HG03159 (cell line): ENCODE results near the gene ZDHHC20.

Source experiments
- ATAC-seq: cut with Tn5 transposase; IDR thresholded peaks from one replicate; pipeline ENCODE4 v1.9.1; 2021; ENCODE audit warnings: mild to moderate bottlenecking, moderate library complexity; ENCODE audit not compliant: unreplicated experiment

Gene ZDHHC20

DNA sequence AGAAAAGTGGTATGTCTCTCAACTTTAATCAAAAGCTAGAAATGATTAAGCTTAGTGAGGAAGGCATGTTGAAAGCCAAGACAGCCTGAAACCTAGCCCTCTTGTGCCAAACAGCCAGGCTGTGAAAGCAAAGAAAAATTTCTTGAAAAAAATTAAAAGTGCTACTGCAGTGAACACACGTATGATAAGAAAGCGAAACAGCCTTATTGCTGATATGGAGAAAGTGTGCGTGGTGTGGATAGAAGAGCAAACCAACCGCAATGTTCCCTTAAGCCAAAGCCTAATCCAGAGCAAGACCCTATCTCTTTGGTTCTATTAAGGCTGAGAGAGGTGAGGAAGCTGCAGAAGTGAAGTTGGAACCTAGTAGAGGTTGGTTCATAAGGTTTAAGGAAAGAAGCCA is 96.4 kb downstream of the ZDHHC20 start:
- no peak for ATAC-seq

DNA sequence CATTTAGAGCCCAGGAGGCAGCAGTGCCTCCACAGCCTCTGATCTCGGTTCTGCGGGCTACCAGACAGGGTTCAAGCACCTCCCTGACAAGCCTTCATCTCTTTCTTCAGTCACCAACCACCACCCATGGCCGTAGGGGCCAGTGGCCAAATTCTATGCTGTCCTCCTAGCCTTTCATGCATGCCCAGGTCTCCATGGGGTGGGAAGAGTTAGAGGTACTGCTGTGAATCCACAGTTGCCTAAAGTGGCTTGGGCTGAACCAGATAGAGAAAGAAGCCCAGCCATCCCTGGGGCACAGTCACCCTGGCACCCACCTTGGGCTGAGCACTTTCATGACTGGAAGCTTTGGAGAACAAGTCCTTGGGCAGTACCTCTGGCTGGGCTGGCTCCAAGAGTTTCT is 97.4 kb downstream of the ZDHHC20 start:
- ATAC-seq = no peak

DNA sequence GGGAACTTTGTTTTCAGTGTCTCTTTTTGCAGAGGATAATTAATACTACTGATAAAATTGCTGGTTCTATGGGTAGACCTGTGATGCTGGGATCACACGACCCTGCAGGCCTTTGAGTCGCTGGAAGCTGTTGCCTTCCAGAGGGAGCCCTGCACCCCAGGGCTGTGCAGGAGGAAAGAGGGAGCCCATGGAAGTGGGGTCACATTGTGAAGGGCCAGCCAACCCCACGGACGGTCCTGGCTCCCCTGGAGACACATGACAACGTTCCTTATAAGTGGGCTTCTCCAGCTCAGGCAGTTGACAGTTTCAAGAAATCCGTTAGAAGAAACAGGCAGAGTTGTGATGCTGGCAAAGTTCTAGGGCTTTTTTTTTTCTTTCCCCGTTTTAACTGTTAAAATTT is 98.0 kb downstream of the ZDHHC20 start:
- no peak for ATAC-seq

DNA sequence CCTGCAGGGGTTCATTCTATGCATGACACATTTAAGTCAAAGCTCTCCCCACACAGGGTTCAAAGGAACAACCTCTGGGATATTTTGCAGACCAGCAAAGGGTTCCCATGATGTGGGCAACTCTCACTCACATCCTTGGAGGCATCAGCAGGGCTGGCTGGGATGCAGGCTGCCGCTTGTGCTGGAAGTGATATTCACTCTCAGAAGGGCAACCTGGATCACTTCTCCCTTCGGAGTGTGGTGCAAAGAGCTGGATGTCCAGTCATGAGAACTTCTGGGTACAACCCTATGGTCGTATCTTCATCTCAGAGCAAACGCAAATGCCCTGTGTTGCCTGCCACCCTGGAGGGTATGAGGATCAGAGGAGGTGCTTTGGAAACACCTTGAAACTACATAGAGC is 98.6 kb downstream of the ZDHHC20 start:
- no peak for ATAC-seq

DNA sequence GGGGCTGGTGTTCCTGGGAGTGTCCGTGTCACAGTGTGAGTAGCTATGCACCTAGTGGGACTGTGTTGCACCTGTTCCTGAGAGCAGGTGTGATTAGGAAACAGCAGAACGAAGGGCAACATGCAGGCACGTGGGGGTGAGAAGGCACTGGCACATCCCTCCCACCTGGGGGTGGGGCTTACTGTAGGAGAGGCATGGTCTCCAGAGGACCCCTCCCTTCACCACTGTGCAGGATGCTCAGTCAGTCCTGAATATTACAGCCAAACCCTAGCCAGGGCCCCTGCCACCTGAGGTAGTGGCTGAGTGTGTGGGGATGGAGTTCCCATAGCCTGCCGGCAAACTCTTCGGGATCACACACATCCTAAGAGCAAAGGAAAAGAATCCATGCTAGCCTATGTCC is 99.2 kb downstream of the ZDHHC20 start:
- no peak for ATAC-seq

DNA sequence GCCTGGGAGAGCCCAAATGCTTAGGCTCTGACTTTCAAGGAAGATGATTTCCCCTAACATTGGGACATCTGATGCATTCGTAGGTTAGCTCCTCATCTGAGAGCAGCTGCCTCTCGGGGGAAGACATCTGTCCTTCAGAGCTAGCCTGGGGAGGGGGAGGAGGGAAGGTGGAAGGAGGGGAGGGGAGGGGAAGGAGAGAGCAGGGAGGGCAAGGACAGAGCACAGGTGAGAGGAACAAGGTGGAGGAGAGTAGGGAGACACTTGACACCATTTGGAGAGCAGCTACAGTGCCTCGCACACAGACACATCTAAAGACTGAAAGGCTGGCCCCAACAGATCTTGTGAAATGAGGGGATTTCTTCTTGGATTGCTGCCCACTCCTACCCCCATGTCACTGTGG is 103.8 kb downstream of the ZDHHC20 start:
- ATAC-seq = no peak

DNA sequence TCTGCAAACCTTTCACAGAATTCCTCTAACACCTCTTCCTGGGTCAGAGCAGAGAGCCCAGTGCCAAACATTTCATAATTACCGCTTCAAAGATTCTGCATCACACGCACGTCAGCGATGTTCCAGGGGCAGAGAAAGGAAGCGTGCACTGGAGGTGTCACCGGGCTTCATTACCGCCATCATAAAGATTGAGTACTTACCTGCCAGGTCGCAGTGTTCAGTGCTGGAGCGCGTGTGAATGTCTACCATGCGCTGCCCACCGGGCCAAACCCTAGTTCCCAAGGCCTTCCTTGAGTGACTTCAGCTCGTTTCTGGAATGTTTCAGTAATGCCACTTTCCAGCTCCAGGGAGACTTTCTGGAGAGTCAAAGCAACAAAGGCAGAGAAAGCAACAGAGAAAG is 104.4 kb downstream of the ZDHHC20 start:
- ATAC-seq = no peak

DNA sequence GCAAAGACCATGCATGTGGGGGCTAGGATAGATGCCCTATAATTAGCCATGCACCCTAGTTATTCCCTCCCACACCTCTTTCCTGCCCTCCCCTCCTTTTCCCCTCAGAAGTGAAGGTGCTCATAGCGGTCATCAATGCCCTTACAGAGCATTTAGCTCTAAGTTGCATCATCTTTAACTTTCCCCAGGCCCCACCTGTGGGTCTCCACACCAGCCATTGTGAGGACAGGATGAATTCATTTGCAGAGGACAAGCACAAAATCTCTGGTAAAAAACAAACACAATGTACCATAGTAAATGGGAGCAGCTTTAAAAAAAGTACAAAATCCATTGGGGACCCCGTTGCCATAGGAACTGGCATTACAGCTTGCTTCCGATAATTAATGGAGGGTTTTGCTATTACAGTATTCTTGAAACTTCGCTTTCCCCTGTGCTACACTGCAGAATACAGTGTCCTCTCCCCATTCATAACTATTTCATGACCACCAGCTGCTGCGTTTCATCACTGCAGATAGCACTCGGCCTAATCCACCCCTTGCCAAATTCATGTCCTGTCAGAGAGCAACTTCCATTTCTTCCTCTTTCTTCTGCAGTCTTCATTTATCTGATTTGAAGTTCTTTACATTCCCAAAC is 110.5 kb downstream of the ZDHHC20 start:
- ATAC-seq = no peak

DNA sequence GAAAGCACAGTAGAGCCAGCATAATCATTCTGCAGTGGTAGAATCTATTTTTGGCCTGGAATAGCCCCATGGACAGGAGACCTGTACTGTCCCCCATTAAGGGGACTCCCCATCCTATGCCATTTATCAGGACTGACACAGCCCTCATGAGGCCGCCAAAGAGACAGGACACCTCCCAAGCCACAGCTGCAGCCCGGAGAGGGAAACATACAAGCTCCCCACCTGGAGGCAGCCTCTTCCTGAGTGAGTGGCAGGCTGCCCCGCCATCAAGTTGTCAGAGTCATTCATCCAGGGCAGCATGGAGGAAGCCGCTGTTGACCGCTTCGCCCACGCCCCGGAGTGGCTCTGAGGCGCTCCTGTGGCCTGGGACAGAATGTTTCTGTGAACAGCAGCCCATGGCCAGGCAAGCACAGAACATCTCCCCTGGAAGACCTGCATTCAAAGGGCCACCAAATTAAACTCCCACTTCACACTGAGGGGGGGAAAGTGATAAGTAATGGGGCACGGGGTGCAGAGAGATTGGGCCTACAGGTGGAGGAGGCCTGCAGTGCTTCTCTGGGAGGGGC is 111.3 kb downstream of the ZDHHC20 start:
- ATAC-seq = no peak

DNA sequence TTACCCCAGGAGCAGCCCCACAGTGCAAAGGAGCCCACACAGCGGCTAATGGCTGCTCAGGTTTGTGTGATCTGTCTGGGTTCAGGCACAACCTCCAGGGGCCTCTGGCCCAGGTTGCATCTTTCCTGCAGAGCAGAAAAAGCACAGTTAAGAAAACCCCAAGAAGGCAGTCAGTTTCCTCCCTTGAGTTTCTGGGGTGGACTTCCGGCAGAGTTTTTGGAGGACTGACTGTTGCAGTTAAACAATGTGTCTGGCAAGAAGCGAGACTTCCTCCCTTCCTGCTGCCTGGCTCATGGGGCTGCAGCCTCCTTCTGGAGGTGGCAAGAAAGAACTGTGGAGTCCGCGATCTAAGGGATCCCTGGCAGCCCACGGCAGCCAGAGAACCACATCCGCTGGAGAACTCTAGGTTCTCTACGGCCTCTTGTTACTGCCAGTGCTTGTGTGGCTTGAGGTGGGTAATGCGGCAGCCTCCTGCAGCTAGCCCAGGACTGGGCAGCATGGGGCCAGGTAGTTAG is 114.4 kb downstream of the ZDHHC20 start:
- ATAC-seq = peak; percentile 43

DNA sequence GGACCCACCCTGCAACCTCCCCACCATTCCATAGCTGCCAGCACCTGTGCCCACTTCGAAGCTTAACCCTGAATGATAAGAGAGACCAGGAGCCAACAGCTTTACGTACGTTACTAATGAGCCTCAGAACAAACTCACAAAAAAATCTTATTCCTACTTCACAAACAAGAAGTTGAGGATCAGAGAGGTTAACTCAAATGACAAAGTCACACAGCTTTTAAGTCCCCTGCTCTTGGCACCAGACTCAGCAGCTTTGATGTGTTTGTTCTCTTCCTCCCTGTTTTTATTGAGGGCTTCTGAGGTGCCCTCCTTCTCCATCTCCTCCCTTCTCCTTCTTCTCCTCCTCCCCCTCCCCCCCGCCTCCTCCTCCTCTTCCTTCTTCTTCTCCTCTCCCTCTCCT is 115.4 kb downstream of the ZDHHC20 start:
- ATAC-seq = no peak

DNA sequence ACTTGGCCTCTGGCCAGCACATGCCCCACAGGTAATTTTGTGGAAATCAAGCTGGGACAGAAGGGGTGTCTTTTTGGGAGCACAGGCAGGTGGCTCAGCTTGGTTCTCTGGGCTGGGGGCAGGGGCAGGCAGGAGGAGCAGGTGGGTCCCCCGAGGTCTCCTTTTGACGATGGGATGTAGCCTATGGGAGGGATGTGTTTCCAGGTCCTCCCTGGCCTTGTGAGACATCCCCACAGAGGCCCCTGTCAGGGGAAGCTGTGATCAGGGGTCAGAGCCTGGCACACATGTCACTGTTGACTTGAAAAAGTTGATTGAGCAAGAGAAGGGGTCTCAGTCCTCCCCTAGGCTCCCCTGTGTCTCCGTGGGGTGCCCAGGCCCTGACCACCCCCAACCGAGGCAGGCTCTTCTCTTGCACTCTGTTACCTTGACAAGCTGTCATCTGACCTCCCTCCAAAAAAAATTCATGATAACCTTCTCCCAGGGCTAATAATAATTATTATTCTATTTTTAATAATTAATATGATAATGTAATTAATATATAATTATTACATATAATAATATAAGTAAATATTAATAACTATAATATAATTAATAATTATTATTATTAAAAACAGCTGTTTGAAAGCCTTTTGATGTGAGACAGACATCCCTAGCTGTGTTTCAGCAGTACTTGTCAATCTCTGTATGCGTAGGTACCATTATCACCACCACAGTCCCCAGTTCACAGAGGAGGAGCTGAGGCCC is 116.2 kb downstream of the ZDHHC20 start:
- ATAC-seq = no peak

DNA sequence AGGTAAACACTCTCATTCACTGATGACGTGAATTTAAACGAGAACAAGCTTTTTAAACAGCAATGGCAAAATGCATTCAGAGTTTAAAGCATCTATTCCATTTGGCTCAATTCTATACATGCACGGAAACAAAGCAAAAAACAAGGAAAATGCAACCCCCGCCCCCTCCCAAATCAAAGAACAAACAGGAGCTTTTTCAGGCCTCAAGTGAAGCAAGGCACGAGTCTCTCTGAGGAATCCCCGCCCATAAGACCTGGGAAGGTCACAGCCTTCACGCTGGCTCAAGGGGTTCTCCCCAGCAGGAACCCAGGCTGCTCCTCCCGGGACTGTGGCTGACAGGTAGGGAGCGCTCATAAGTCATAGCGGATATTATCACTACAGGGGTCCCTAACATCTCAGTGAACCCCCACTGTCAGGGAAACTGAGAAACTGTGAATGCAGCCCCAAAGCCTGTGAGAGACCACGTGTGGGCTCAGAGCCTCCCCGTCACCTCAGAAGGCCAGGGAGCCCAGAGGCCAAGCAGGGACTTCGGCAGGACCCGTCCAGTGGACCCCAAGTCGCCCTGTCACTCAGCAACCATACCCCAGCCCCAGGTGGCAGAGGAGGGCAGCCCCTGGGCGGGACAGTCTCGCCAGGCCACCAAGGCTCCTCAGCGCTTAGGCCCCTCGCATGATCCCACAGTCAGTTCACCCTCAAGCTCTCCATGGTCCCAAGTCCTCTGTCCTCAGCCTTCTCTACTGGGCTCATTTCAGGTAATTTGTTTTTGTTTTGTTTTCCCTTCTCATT is 117.3 kb downstream of the ZDHHC20 start:
- no peak for ATAC-seq

DNA sequence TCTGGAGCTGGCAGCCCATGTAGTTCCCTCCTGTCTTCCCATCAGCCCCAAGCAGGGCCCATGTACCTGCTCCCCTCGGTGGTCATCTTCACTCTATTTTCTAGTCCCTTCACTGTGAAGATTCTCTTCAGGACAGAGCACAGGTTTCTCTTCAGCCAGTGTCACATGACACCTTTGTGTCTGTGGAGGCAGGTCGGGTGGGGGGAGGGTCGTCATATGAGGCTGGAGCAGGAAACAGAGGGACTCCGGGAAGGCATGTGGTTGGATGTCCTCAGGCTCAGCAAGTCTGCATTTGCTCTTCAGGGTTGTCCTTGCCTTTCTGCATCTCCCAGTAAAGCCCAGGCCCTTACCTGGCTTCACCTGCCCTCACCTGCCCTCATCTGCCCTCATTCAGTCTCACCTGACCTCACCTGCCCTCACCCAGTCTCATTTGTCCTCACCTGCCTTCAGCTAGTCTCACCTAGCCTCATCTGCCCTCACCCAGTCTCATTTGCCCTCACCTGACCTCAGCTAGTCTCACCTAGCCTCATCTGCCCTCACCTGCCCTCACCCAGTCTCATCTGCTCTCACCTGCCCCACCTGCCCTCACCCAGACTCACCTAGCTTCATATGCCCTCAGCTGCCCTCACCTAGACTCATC is 120.3 kb downstream of the ZDHHC20 start:
- no peak for ATAC-seq

DNA sequence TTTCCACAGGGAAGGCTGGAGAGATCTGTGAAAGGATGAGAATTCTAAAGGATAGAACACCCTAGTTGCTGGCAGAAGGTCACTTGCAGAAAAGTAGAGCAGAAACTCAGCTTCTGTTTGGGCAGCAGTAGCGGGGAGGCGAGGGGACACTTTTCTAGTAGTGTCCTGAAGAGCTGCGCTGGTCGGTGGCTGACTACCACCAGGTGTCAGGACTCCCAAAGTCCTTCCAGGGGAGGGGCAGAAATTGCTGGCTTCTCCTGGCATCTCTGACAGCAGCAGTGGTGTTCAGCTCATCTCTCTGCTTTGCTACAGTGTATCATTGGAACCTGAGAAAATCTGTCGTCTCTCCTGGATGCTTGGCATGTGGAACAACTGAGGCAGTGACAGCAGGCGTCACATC is 120.9 kb downstream of the ZDHHC20 start:
- ATAC-seq = no peak

DNA sequence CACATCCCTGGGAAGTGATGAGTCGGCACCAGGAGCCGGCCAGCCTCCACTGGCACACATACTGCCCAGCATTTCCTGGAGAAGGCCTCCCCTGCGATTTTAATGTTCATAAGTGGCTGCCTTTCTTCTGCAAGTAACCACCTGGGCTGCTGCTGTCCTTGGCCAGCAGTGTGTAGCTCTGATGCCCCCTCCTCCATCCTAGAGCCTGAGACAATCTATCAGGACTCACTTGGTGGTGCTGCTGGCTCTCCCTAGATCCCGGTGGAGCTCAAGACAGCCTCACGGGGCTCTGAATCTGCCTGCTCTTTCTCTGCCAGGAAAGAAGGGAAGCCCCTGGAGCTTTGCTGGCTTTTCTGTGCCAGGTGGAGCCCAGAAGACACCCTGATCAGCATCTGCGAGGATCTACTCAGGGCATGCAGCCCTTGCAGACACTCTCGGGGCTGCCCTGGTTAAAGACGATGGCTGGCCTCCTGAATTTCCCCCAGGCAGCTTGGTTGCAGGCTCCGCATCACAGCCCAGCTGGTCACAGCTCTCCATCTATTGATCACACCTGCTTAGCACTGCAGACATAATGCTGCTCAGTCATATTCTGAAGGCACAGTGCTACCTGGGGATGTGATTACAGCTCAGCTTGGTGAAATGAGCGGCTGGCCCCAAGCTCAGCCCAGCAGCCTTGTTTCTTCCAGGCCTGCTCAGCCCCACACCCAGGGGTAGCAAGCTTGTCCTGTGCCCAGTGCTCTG is 122.3 kb downstream of the ZDHHC20 start:
- ATAC-seq = no peak

DNA sequence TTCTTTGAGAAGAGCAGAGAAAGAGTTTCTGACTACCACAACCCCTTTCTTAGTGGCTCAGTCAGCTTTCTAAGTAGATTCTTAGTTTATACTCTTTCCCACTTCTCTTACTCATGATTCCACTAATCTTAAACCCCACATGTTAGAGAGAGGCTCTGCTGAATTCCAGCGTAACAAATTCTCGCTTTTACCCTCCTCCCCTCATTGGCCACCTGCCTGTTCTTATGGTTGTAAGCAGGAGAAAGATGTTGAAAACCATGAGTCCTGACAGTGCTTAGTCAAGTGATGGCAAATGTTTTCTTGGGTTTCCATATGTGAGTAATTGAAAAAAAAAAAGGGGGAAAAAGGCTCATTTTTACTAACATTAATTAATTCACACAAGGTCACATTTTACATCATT is 125.9 kb downstream of the ZDHHC20 start:
- no peak for ATAC-seq

DNA sequence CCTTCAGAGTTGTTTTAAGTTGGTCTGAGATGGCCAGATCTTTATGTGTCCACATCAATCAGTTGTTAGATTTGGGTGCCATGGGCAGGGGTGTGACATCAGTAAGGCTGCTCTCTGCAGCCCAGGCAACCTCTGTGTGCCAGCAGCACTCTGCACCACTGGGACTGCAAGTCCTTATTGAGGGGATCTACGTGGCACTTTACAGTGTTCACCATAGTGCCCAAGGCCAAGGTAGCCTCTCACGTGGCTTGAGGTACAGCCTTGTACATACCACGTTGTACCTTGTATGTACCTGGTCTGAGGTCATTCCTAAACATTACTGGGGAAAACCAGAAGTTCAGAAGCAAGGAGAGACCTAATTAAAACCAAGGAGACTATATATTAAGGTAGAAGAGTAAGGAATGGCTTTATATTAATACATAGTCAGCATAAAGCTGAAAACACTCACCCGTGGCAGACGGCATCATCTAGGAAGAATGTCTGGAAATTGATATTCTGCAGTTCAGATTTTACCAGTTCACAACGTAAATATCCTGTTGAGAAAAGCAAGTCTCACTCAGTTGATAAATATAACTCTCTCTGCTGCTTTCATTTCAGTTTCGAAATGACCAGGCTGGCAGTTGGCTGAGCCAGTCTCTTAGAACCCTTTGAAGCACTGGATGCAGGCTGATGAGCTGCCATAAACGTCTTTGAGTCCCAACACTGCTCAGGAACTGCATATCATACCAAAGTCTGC is 128.8 kb downstream of the ZDHHC20 start:
- ATAC-seq = peak; percentile 92

DNA sequence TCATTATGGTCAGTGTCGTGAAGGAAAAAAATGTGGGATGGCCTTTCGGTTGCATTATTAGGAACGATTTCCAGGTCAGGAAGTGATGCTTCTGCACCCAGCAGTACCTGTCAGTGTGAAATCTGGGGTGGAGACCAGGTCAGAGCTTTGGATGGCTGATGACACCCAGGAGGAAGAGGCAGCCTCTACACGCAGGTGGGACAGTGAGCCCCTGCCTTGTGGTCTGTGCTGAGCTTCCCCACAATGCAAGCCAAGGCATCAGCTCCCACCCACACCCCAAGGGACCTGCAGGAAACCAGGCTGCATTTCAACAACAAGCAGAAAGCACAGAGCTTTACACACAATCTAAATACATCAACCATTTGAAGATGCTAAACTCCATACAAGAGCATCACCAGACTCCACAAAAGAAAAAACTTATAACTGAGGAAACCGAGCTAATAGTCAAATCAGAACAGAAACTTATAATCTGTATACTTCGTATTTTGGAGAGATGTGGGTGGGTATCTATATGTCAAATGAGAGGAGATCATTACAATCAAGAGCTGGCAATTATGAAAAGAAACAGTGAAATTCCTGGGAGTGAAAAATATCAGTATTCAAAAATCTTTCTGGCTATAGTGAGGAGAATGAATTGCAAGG is 130.1 kb downstream of the ZDHHC20 start:
- ATAC-seq = no peak
